CD8-positive, alpha-beta memory T cell (primary cell): ENCODE measurements around the gene IDI1. TPM values are rescaled to one million over a fixed set of nuclear protein-coding genes. Genes with fewer than 3 reads are reported as not detected.

Source experiments
- CTCF ChIA-PET: fragments of 350-600 bp; sonication (Branson Sonifier 250); formaldehyde crosslinking; loops from one replicate; lab custom pipeline; 2021; ENCODE audit warnings: antibody characterized with exemption; lab: Charles Lee
- POLR2A ChIA-PET: fragments of 350-600 bp; sonication (Branson Sonifier 250); formaldehyde crosslinking; loops from one replicate; lab custom pipeline; 2021; ENCODE audit warnings: antibody characterized with exemption; lab: Charles Lee
- DNase-seq, 5 donors: peaks; one replicate each; pipeline versions ENCODE4 v3.0.0 to v3.0.0-alpha.2; 2020 to 2022; ENCODE audit warnings: mixed read lengths in 1 of 5
- H3K27ac ChIP-seq: one replicate; pipeline ENCODE4 v1.7.0; 2013; ENCODE audit warnings: low read depth, mild to moderate bottlenecking, low read length, moderate library complexity
- H3K27me3 ChIP-seq: 2 replicates; pipeline ENCODE4 v1.7.0; 2013; ENCODE audit warnings: low read length, mild to moderate bottlenecking; ENCODE audit not compliant: insufficient read depth, poor library complexity, severe bottlenecking
- H3K36me3 ChIP-seq: 2 replicates; pipeline ENCODE4 v1.7.0; 2013; ENCODE audit warnings: mild to moderate bottlenecking, low read length, moderate library complexity; ENCODE audit not compliant: insufficient read depth
- H3K4me1 ChIP-seq: 2 replicates; pipeline ENCODE4 v1.7.0; 2013; ENCODE audit warnings: mild to moderate bottlenecking, low read length, moderate library complexity; ENCODE audit not compliant: insufficient read depth
- H3K4me3 ChIP-seq: 2 replicates; pipeline ENCODE4 v1.7.0; 2013; ENCODE audit warnings: mild to moderate bottlenecking, low read length
- H3K9me3 ChIP-seq: 2 replicates; pipeline ENCODE4 v1.7.0; 2013; ENCODE audit warnings: mild to moderate bottlenecking, low read length
- H3K27ac Mint-ChIP-seq, 8 donors: one replicate each; pipeline ENCODE4 v1.8.0; 2020 to 2021; ENCODE audit warnings: mixed read lengths in 8 of 8, mild to moderate bottlenecking in 6 of 8, inconsistent platforms in 3 of 8, moderate library complexity in 3 of 8
- H3K27me3 Mint-ChIP-seq, 2 donors: one replicate each; pipeline ENCODE4 v1.8.0; 2020 to 2021; ENCODE audit warnings: mixed read lengths in 2 of 2, mild to moderate bottlenecking in 1 of 2, moderate library complexity in 1 of 2
- H3K36me3 Mint-ChIP-seq, 3 donors: one replicate each; pipeline ENCODE4 v1.8.0; 2020 to 2021; ENCODE audit warnings: mixed read lengths in 3 of 3, inconsistent platforms in 1 of 3, mild to moderate bottlenecking in 1 of 3
- H3K4me1 Mint-ChIP-seq, 3 donors: one replicate each; pipeline ENCODE4 v1.8.0; 2020 to 2021; ENCODE audit warnings: mixed read lengths in 3 of 3, inconsistent platforms in 1 of 3, mild to moderate bottlenecking in 1 of 3
- H3K4me3 Mint-ChIP-seq, 7 donors: one replicate each; pipeline ENCODE4 v1.8.0; 2020 to 2021; ENCODE audit warnings: mixed read lengths in 7 of 7, mild to moderate bottlenecking in 6 of 7, moderate library complexity in 4 of 7, inconsistent platforms in 2 of 7
- H3K9me3 Mint-ChIP-seq, 5 donors: one replicate each; pipeline ENCODE4 v1.8.0; 2020 to 2022; ENCODE audit warnings: mixed read lengths in 5 of 5, mild to moderate bottlenecking in 3 of 5, moderate library complexity in 2 of 5, inconsistent platforms in 1 of 5
- polyA plus RNA-seq: library from polyadenylated mRNA; unstranded; fragments of 300-500 nt; fragmentation: Illumina TruSeq; gene quantifications from one replicate; pipeline ENCODE4 v1.2.3, GENCODE V29; 2021
- total RNA-seq, 2 experiments: library from RNA; stranded (reverse); gene quantifications; one replicate each; pipeline ENCODE4 v1.2.3, GENCODE V29; 2021

IDI1 gene
- total and polyA plus RNA-seq, 3 experiments from 2014 or later = 47.4 to 53.1 (median 50.1) TPM

- H3K4me1 ChIP-seq = peaks cover 27% of the 10 kb centered on the region
- no peaks in the 10 kb centered on the region for H3K9me3 ChIP-seq
- Mint-ChIP-seq H3K27ac (peak overlapping the region in 2 of 8 donors; percentile 6 to 30), H3K27me3 (no peaks in the 10 kb centered on the region), H3K9me3 (no peaks in the 10 kb centered on the region), H3K4me3 (peak overlapping the region in 1 of 7 donors; percentile 13), H3K4me1 (peaks cover 29 to 41% (median 32%) of the 10 kb centered on the region in 3 donors), H3K36me3 (peaks cover 12 to 68% (median 23%) of the 10 kb centered on the region in 3 donors)
- H3K4me3 ChIP-seq = no peak overlapping the region
- H3K27ac ChIP-seq = no peak overlapping the region
- DNase-seq = no peak
- ChIA-PET CTCF (interaction anchor here (0.9 kb wide), 1 partner anchor 61 kb away, joined by 3 read pairs; no protein-coding TSS in a partner anchor), POLR2A (interaction anchor here (0.7 to 1.1 kb wide), 2 partner anchors 56 to 98 kb away, joined by 3 to 4 read pairs; no protein-coding TSS in a partner anchor)
- no peaks in the 10 kb centered on the region for H3K27me3 ChIP-seq
- peaks cover 32% of the 10 kb centered on the region for H3K36me3 ChIP-seq
Measured at GRCh38 chr10:992467-992866, 56.5 kb downstream of the IDI1 start.

GRCh38 chr10:990808-991207 lies 58.1 kb downstream of the IDI1 start:
- H3K36me3 ChIP-seq = peaks cover 21% of the 10 kb centered on the region
- no peak overlapping the region for H3K27ac ChIP-seq
- H3K4me1 ChIP-seq = peaks cover 32% of the 10 kb centered on the region
- H3K4me1 Mint-ChIP-seq = peaks cover 32 to 49% (median 40%) of the 10 kb centered on the region in 3 donors
- peak overlapping the region in 5 of 7 donors; percentile 43 to 60 (median 55) for H3K4me3 Mint-ChIP-seq
- peak overlapping the region in 6 of 8 donors; percentile 14 to 82 (median 66) for H3K27ac Mint-ChIP-seq
- DNase-seq = no peak
- H3K9me3 ChIP-seq = no peaks in the 10 kb centered on the region
- CTCF ChIA-PET = no interaction called here
- no peaks in the 10 kb centered on the region for H3K27me3 ChIP-seq
- H3K36me3 Mint-ChIP-seq = peaks cover 12 to 53% (median 15%) of the 10 kb centered on the region in 3 donors
- H3K4me3 ChIP-seq = no peak overlapping the region
- H3K9me3 Mint-ChIP-seq = no peaks in the 10 kb centered on the region
- POLR2A ChIA-PET = no interaction called here
- H3K27me3 Mint-ChIP-seq = no peaks in the 10 kb centered on the region

Other genes starting within 250 kb of the IDI1 start
- 100 to 1,000 TPM; 121 to 128 TPM for gene LARP4B, start 117.4 kb downstream of the IDI1 start, total RNA-seq
- gene LARP4B, start 117.4 kb downstream of the IDI1 start, polyA plus RNA-seq = 30.6 TPM
- gene GTPBP4, start 60.7 kb downstream of the IDI1 start, total RNA-seq = 100 to 1,000 TPM; 147 to 156 TPM
- 21.9 TPM for gene GTPBP4, start 60.7 kb downstream of the IDI1 start, polyA plus RNA-seq
- gene IDI2, start 23.3 kb downstream of the IDI1 start, total RNA-seq = not detected
- not detected for gene IDI2, start 23.3 kb downstream of the IDI1 start, polyA plus RNA-seq
- gene WDR37, start 7.3 kb upstream of the IDI1 start, total RNA-seq = 10 to 100 TPM; 14.5 to 15.8 TPM
- gene WDR37, start 7.3 kb upstream of the IDI1 start, polyA plus RNA-seq = 21.7 TPM